Putamen (tissue), 1 donor: Measurements from ENCODE around the gene TLE1.

ENCODE experiments used
- DNase-seq: peaks from one replicate; pipeline ENCODE4 v3.0.0-alpha.2; 2016; ENCODE audit warnings: low spot score

The TLE1 gene

DNA sequence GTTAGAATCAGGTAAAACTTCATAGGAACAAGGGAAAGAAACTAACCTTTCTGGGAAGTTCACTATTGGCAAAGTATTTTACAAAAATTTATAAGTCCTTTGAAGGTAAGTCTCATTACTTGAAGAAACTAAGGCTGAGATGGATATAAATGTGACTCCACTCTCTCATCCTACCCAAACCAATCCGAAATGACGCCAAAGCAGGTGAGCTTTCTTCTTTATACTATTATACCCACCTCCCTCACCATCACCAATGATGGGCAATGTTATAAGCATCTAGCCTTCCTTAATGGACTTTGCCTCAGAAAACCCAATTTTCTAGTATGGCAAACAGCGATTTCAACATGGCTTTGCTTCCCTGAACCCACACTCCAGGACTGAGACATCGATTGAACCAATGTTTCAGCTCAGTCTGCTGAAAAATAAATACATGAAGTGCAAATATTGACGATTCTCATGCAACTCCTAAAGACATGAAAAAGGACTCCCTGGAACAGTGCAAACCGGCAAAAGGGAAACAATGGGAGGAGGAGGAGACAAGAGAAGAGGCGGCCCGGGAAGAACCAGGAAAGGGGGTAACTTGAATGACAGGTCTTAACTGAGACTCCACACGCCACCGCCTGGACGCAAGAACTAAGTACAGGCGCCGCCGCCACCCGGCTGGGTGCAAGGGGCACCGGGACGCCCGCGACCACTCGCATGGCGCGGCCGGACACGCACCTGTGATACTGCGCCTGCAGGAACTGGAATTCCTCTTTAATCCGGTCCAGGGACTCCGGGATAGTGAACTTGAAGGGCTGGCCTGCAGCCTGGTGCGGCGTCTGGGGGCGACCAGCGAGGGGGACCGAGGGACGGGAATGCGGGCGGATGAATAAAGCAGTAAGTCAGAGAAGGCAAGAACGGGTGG, 2.5 kb downstream of the TLE1 start:
- peak; percentile 88 for DNase-seq

DNA sequence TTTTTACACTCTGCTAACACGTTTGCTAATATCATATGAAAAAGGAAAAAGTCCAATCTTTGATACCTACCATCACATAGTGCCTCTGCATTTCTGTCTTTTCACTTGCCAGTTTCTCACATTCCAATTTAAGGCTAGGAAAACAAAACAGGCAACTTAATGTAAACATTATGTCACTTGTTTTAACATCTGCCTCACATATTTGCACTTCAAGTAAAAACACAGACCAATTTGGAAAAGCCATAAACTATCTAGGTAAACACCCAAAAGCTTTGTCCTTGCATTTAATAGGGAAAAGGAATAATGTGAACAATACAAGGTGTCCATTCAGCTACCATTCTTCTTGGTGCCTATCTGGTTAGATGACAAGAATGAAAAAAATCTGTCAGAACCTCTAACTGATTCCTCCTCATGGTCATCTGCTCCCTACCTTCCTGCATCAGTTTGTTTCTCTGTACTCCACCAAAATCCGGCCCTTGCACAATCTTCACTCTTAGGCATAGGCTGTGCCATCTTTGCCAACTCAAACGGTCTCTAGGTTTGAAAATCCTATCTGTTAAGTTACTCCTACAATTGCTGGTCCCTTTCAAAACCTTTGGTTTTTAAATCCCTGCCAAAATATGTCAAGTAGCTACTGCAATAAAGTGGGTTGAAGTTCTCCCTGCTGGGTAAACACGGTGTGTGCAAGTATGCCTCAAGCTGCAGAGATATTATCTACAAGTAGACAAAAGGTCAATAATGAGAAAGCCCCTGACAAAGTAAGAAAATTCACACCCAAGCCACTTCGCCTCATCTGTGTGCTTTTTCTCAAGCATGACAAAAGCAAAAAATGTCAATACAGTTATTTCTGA, 3.4 kb downstream of the TLE1 start:
- no peak for DNase-seq

DNA sequence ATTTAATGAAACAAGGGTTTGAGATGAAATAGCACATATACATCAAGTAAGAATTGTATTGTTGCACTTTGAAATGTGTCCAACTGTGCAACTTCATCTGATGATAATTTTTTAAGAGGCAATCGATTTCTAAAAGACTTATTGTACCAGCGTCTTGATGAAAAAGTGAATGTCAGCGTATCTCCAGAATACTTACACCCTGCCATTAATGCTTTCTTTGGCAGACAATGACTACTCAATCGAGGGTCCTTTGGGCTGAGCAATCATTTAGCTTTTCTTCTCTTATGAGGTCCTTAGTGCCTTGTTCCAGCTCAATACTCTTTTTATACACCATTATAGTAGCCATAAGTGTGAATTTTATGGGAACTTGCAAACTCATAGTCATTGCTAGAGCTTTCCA, 4.7 kb downstream of the TLE1 start:
- no peak for DNase-seq

DNA sequence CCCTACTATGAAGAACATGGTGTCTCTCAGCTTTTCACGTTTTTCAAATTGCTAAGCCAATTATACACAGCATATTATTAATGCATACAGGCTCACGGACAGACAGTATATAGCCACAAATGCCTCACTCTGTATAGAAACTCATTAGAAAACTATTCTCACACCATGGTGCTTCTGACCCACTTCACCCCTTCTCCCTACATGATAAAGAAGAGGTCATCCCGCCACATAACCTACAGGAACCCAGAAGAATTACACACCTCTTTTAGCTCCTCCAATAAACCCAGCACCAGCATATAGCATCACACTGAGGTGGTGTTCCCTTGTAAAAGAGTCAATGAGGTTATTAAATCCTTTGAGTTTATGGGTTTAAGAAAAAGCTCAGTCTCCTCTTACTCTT, 5.6 kb downstream of the TLE1 start:
- no peak for DNase-seq

DNA sequence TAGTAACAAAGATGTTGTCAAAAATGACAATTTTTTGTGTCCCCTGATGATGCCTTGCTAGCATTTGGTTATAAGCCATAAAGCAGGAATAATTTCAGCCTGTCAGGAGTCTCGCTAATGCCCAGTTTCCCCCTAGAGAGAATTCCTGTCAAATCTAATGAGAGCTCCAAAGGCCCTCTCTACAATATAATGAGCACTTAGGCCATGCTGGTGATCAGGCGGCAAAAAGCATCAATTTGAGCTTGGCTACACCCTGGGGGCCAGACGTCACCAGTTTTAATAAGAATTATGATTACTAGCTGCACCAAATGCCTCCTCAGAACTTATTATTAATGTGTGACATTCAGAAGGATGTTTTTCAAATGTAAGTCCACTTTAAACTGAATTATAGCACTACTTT, 6.1 kb downstream of the TLE1 start:
- no peak for DNase-seq

DNA sequence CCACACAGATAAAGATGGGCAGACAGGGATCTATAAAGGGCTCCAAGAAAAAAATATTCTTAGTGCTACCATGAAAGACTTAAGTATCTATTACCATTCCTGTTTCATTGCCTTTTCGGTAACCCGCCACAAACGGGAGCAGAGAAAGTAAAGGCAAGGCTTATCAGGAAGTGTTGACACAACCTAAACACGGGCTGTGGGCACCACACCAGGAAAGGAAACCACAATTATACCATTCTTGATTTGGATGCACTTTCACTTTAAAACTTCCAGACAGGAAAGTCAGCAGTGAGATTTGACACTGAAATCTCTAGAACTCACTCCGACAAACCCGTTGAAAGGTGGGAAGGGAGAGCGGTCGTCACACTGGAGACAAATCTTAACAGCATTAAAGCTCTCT, 6.5 kb downstream of the TLE1 start:
- DNase-seq: no peak

DNA sequence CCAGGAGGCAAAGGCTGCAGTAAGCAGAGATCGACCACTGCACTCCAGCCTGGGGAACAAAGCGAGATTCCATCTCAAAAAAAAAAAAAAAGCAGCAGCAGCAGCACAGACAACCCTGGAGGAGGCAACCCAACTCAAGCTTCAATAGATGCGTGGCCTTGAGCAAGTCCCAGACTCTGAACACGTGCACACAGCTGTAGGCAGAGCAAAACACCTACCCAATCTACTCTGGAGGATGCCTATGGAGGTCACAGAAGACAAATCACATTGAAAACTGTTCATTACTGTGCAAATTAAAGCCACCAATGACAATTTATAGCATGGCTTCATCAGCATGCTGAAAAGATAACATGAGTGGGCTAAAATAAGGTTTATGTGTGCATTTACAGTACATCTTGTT, 7.2 kb downstream of the TLE1 start:
- peak; percentile 83 for DNase-seq

DNA sequence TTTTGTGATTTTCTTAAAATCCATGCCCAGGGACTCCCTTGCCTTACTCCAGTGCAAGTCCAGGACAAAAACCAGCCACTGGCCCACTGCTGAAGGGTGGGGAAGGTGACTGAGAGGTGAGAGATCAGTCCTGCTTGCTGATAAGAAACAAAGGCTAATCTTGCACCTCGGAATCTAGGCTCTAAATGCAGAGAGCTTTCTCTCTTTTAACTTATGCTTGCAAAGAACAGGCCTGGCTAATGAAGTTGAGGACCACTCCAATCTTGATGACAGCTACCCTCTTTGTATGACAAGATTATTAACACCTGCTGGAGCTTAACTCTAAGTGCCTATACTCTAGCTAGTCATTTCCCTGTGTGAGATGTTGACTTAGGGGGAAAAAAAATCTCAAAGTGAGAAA, 8.8 kb downstream of the TLE1 start:
- DNase-seq: no peak

DNA sequence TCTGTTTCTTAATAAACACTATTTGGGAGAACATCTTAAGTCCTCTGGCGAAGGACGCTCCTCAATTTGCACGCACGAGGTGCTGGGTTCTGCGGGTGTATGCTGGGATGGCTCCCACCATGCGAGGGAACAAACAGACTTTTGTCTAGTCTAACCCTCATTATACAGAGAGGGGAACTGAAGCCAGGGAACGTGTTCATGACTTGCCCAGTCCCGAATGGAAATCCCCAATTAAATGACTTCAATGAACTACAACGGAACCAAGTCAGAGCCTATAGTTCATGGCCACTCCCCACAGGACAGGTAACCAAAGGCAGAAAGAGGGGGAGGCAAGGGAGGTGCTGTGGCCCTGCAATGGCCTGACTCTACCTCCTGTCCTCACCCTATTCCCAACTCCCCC, 9.3 kb downstream of the TLE1 start:
- no peak for DNase-seq

DNA sequence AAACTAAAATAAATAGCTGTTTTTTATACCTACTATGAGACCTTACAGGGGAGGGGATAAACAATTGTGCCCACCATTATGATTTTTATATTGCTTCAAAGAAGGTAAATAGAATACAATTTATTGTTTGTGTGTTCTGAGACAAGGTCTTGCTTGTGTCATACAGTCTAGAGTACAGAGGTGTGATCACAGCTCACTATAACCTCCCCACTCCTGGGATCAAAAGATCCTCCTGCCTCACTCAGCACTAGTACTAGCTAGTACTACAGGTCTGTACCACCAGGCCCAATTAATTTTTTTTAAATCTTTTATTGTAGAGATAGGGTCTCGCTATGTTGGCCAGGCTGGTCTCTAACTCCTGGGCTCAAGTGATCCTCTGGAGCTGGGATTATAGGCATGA, 11.3 kb downstream of the TLE1 start:
- DNase-seq: no peak

DNA sequence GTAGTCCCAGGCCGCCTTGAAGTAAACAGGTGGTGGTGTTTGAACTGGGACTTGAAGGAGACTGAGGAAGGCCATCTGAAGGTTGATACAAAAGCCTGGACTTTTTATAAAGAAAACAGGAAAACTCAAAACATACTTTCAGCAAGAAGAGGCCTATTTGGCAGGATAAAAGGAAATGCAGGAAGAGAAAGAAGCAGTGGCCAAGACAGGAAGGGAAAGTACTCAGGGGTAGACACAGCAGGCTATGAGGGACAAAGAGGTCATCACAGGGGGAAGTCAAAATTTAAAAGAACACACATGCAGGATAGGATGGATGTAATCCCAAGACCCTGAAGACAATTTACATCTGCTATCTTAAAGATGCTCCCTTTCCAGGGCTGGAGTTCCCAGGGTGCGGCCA, 13.0 kb downstream of the TLE1 start:
- DNase-seq: no peak

DNA sequence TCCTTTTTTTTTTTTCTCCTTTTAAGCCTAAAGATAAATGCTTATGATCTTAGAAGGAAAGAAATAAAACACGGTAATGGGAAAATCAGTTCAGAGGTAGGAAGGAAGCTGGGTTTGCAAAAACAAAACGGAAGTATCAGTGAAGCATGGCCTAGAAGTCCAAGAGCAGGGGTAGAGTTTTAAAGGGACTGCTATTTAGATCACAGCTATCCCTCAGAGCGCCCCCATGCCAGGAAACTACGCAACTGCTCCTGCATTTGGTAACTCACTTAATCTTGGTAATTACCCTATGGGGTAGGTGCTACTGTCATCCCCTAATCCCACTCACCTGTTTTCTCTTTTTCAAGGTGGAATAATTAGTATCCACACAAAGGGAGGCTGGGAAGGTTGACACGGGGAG, 16.0 kb downstream of the TLE1 start:
- DNase-seq: no peak

DNA sequence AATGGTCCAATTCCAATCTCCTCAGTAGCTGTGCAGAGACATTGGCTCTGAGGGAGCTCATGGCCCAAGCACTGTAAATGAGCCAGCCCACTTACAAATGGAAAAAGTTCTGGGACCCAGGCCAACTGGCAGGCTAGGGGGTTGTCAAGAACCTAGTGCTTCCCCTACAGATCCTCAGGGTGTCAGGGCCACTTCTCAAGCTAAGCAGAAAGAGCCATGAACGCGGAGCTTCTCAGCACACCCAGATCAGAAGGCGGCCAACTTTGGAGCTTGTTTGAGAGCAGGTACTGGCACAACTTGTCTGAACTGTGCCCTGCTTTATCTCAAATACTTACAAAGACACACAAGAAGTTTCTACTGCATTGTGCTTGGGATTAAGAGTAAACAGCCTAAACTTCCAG, 17.5 kb downstream of the TLE1 start:
- DNase-seq: peak; percentile 81

DNA sequence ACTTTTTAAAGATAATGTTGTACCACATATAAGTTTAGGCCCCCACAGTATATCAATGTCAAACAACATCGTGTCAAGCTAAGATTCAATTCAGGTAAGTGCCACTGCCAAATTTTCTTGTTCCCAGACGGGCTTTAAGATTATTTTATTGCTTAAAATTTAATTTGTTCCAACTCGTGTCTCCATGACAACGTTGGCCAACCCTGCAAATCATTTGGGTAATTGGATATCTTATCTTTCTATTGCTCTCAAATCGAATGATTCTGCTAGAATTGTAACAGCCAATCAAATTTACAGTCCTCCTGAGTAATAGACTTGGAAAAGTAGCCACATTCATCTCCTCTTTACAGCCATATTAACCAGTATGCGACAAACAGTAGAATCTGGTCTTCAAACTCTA, 19.5 kb downstream of the TLE1 start:
- no peak for DNase-seq

DNA sequence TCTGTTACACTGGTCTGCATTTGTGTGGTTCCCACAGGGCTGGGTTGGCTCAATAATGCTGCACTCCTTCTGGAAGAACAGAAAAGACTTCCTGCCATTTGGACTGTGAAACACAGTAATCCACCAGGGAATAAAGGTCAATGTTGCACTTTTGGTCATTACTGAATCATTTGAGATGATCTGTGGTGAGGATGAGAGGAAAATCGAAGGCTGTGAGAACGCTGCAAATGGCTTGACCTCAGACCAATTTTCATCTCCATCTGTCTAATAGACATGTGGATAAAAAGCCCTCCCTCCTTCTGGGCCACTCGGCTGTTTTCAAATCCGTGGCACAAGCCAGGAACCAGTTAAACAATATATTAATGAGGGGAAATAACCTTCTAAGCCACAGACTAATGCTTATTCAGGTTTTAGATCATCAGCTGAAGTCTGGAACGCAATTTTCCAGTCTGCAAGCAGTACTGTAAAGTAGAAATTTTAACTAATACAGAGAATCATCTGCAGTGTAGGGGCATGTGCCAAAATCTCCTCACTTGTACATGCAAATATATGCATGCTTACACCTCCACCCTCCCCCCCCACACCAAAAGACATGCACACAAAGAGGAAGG, 20.2 kb downstream of the TLE1 start:
- no peak for DNase-seq

DNA sequence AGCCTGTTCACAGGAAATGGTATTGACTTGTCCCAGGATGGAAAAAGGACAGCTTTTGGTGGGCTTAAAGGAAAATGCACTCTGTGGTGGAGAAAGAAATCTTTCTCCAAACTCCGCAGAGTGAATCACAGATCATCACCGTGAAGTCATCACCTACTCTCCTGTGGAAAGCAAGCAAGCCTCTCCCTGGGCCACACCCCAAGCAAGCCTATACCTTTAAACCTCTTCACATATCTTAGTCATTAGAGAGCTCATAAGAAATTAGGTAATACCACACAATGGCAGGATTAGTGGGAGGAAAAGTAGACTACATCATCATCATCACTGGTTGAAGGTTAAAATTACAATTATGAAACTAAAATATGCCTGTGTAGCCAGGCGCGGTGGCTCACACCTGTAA, 23.2 kb downstream of the TLE1 start:
- peak; percentile 61 for DNase-seq

DNA sequence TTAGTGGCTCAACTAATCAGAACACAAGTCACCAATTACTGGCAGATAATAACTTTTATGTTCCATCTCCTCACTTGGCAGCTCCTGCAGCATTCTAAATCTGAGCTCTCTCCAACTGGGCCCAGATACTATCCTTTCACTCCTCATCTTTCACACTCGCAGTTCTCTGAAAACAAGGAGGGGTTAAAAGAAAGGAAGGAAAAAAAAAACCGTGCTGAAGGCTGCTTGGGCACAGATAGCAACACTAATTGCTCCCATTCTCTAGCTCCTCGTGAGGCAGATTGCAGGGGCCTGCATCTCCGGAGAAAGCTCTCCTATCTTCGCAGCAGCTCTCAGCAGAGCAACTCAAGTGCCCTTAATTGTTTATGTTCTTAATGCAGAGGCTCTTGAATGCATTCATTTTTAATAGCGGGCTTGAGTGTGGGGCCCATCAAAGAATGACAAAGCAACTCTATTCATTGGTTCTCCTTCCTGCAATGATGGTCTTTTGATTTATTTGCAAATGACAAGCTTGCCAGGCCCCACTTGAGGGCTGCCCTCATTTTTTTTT, 23.9 kb downstream of the TLE1 start:
- no peak for DNase-seq

DNA sequence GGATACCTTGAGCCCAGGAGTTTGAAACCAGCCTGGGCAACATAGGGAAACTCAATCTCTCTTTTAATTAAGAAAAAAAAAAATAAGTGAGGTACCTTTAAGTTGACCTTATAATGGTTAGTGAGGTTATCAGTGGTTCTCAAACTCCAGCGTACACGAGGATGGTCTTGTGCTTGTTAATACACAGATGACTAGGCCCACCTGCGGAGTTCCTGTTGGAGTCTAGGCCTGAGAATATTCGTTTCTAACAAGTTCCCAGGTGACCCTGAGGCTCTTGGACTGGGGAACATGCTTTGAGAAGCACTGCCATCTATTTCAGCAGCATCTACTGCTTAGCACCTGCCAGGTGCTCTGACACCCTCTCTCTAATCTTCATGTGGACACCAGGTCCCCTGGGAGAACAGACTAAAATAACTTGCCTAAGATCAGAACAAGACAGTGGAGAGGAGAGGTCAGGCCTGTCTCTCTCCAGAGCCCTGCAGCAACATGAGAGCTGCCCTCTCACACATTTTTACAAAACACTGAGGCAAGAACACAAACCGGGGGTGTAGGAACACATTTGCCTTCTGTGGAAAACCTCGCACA, 24.6 kb downstream of the TLE1 start:
- DNase-seq: no peak

DNA sequence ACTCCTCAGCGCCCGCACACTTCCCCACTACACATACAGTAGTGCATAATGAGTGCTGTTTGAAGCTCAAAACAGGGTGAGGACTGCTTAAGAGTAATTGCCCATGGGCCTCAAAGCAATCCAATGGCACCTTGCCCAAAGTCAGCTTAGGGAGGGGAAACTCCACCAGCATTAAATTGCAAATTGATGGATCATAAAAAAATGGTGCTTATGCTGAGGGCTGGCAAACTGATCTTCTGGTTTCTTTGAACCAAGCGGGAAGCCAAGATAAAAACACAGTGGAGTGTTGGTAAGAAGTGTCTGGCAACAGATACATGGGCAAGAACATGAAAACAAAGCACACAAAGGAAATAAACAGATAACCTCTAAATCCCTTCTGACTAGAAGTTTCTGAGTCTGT, 28.0 kb downstream of the TLE1 start:
- DNase-seq: no peak

DNA sequence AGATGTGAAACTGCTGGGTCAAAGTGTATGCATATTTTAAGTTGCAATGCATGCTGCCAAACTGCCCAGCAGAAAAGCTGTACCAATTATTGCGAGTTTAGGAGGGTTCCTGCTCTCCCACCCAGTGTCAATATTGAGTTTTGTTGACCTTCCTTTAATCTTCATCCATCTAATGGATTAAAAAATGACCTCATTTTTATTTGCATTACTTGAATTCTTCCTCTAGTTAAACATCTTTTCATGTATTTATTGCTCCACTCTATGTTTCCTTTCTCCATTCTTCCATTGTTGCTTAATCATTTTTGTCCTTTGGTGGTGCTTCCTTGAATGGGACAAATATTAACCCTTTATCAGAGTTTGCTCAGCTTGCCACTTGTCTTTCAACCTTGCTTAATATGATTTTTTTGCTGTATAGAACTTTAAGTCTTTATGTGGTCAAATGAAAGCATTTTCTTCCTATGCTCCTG, 32.4 kb downstream of the TLE1 start:
- DNase-seq: no peak

DNA sequence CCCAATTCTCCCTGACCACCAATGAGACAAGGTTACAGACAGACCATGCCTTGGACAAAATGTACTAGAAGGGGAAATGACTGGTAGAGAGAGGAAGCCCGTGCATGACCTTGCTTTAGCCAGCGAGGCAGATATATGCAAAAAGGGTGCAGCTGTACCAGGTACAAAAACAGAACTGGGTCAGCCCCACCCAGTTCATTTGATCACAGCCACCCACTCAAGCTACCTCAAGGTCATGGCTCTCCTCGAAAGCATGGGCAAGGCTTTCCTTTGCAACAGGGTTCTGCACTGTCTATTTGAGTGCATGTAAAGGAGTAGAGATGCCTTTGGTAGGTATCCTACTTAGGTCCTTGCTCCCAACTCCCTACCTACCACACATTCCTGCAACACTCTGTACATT, 33.3 kb downstream of the TLE1 start:
- no peak for DNase-seq

DNA sequence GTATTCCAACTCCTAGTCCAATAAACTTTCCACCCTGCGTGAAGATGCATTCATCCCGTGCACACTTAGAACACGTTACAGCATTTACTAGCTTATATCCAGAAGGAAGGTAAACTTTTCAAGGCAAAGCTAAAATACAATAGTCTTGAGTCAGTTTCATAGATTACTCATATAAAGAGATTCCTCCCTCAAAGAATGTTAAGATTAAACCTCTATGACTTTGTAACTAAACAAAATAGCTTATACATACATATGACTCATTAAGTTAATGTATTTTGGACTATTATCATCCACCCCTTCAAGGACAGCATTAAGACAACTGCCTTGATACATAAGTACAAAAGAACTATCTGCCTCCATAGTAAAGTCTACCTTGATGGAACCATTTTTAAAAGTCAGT, 36.1 kb downstream of the TLE1 start:
- DNase-seq: no peak
